Endothelial cell (in vitro differentiated cells): Measurements from ENCODE around the gene RGS21. TPM values are rescaled to one million over a fixed set of nuclear protein-coding genes. Genes with fewer than 3 reads are reported as not detected.

ENCODE experiments used
- DNase-seq: peaks from one replicate; pipeline ENCODE4 v3.0.0; 2021; ENCODE audit warnings: low spot score
- H3K27ac Mint-ChIP-seq: one replicate; pipeline ENCODE4 v1.8.0; 2021; ENCODE audit warnings: mixed read lengths, inconsistent platforms; ENCODE audit not compliant: unreplicated experiment
- H3K27me3 Mint-ChIP-seq: one replicate; pipeline ENCODE4 v1.8.0; 2021; ENCODE audit warnings: mild to moderate bottlenecking, moderate library complexity, mixed read lengths, inconsistent platforms; ENCODE audit not compliant: unreplicated experiment
- H3K36me3 Mint-ChIP-seq: one replicate; pipeline ENCODE4 v1.8.0; 2021; ENCODE audit warnings: mild to moderate bottlenecking, low read depth, mixed read lengths, inconsistent platforms; ENCODE audit not compliant: unreplicated experiment
- H3K4me1 Mint-ChIP-seq: one replicate; pipeline ENCODE4 v1.8.0; 2021; ENCODE audit warnings: mild to moderate bottlenecking, mixed read lengths, inconsistent platforms; ENCODE audit not compliant: unreplicated experiment
- H3K4me3 Mint-ChIP-seq: one replicate; pipeline ENCODE4 v1.8.0; 2021; ENCODE audit warnings: mild to moderate bottlenecking, mixed read lengths, inconsistent platforms; ENCODE audit not compliant: unreplicated experiment
- H3K9me3 Mint-ChIP-seq: one replicate; pipeline ENCODE4 v1.8.0; 2021; ENCODE audit warnings: mixed read lengths, inconsistent platforms; ENCODE audit not compliant: unreplicated experiment
- total RNA-seq: library from RNA; stranded (reverse); fragmentation: NEBNext Ultra II Directional; extraction: Animal tissue kit (Norgen Biotek cat#: 25700); gene quantifications from one replicate; pipeline ENCODE4 v1.2.1, GENCODE V29; 2021; ENCODE audit not compliant: unreplicated experiment
- TF ChIP-seq, protein P1 (sequence below): fragments of 200-600 bp; sonication (generic); IDR thresholded peaks from one replicate; pipeline ENCODE4 v1.5.0; 2021; ENCODE audit warnings: antibody characterized with exemption; ENCODE audit not compliant: unreplicated experiment

The RGS21 gene
- total RNA-seq, 1 donor from 2014 or later: not detected

- no peak for DNase-seq
- peaks cover 2% of the 10 kb centered on the region for H3K27me3 Mint-ChIP-seq
- TF ChIP-seq, protein P1, sequence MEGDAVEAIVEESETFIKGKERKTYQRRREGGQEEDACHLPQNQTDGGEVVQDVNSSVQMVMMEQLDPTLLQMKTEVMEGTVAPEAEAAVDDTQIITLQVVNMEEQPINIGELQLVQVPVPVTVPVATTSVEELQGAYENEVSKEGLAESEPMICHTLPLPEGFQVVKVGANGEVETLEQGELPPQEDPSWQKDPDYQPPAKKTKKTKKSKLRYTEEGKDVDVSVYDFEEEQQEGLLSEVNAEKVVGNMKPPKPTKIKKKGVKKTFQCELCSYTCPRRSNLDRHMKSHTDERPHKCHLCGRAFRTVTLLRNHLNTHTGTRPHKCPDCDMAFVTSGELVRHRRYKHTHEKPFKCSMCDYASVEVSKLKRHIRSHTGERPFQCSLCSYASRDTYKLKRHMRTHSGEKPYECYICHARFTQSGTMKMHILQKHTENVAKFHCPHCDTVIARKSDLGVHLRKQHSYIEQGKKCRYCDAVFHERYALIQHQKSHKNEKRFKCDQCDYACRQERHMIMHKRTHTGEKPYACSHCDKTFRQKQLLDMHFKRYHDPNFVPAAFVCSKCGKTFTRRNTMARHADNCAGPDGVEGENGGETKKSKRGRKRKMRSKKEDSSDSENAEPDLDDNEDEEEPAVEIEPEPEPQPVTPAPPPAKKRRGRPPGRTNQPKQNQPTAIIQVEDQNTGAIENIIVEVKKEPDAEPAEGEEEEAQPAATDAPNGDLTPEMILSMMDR: no peak
- H3K4me1 Mint-ChIP-seq: no peaks in the 10 kb centered on the region
- no peaks in the 10 kb centered on the region for H3K36me3 Mint-ChIP-seq
- H3K9me3 Mint-ChIP-seq: no peaks in the 10 kb centered on the region
- no peak overlapping the region for H3K4me3 Mint-ChIP-seq
- H3K27ac Mint-ChIP-seq: no peak overlapping the region
Observed at GRCh38 chr1:192357924-192358323, 41.1 kb downstream of the RGS21 start.

DNA sequence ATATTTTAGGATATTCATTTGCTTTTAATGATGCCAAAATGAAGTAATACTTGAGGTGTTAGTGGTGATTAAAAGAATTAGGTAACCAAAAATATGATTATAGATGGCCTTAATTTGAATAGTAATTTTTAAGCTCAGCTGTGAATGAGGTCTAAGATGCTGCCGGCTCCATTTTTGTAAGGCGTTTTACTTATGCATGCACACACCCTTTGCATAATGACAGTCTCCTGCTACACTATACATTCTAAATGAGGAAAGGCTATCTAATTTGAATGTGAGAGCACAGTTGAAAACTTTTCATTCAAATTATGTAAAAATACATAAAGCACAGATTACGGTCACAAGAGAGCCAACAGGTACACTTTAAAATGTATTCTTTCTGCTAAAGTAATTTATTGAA, 41.6 kb downstream of the RGS21 start:
- Mint-ChIP-seq H3K9me3 (no peaks in the 10 kb centered on the region), H3K36me3 (no peaks in the 10 kb centered on the region), H3K27me3 (peaks cover 2% of the 10 kb centered on the region), H3K27ac (no peak overlapping the region), H3K4me3 (no peak overlapping the region), H3K4me1 (no peaks in the 10 kb centered on the region)
- TF ChIP-seq, protein P1: no peak
- DNase-seq: no peak

DNA sequence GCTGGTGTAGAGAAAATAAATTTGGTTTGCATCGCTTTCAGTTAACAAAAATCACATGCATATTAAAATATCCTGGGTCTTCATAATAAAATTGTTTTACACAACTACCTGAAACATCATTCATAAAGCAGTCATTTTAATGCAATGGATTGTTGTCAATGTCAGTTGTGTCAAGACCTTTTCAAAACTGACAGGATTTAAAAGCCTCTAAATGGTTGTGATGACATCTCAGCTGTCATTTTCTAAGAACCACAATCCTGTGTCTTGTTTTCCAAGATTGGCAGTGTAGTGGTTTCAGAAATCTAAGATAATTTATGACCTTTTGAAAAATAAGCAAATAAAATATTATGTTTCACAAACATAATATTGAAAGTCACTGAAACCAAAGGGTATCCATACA, 42.0 kb downstream of the RGS21 start:
- H3K9me3 Mint-ChIP-seq: no peaks in the 10 kb centered on the region
- H3K27me3 Mint-ChIP-seq: peaks cover 2% of the 10 kb centered on the region
- no peak overlapping the region for H3K27ac Mint-ChIP-seq
- H3K4me1 Mint-ChIP-seq: no peaks in the 10 kb centered on the region
- no peak overlapping the region for H3K4me3 Mint-ChIP-seq
- no peaks in the 10 kb centered on the region for H3K36me3 Mint-ChIP-seq
- no peak for DNase-seq
- TF ChIP-seq, protein P1: no peak

GRCh38 chr1:192363177-192363576, 46.4 kb downstream of the RGS21 start:
- Mint-ChIP-seq H3K27me3 (no peaks in the 10 kb centered on the region), H3K27ac (no peak overlapping the region), H3K4me1 (no peaks in the 10 kb centered on the region), H3K9me3 (no peaks in the 10 kb centered on the region), H3K4me3 (no peak overlapping the region), H3K36me3 (no peaks in the 10 kb centered on the region)
- TF ChIP-seq, protein P1: peak; percentile 36
- DNase-seq: no peak

- Mint-ChIP-seq H3K4me3 (no peak overlapping the region), H3K4me1 (no peaks in the 10 kb centered on the region), H3K9me3 (no peaks in the 10 kb centered on the region), H3K36me3 (no peaks in the 10 kb centered on the region), H3K27me3 (no peaks in the 10 kb centered on the region), H3K27ac (no peak overlapping the region)
- DNase-seq: no peak
- TF ChIP-seq, protein P1: no peak
Observed at GRCh38 chr1:192367436-192367835, 50.6 kb downstream of the RGS21 start.
